ENCODE results near the gene CHMP4A.

Gene CHMP4A, protein sequence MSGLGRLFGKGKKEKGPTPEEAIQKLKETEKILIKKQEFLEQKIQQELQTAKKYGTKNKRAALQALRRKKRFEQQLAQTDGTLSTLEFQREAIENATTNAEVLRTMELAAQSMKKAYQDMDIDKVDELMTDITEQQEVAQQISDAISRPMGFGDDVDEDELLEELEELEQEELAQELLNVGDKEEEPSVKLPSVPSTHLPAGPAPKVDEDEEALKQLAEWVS

DNA sequence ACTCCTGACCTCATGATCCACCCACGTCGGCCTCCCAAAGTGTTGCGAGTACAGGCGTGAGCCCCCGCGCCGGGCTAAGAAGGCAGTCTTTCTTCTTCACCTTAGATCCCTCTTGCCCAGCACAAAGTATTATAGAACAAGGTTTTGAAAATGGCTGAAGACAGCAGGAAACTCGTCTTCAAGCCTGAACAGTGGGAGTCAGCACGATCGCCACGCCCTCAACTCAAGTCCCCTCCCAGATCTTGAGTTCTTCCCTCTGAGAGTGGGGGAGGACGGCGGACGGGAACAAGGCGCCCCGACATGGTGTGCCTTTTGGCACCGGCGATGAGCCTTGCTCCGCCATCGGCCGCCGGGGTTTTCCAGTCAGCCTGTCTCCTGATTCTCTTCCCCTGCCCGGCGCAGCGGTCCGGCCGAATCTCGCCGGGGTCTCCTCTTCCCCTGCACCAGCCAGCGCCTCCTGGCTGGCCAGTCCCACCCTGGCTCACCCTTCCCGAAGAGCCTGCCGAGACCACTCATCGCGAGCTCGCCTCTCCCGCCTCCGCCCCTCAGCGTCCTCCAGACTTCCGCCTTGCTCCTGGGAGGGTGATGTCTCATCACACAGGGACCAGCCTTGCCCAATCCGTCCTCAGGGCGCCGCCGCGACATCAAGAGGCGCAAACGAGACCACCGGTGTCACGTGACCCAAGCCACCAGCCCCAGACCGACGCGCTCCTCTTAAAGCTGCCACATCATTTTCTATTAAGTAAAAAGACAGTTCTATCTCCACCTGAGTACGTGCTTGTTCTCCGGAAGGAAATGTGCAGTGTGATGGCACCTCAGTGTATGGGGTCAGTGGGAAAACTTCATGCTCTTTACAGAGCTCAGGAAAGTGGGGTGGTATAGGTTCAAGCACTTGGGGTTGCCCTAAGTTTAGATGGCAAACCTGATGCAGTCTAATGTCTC is at the start of gene CHMP4A:
Gene CHMP4A, minus strand, starts transcription at position 565 of the 942 bp plus-strand sequence. Its CDS starts 49 bp downstream, at position 516.
- DNase-seq (ENCODE audit: low read depth in 2 of 2) = peak; percentile 89 to 90

DNA sequence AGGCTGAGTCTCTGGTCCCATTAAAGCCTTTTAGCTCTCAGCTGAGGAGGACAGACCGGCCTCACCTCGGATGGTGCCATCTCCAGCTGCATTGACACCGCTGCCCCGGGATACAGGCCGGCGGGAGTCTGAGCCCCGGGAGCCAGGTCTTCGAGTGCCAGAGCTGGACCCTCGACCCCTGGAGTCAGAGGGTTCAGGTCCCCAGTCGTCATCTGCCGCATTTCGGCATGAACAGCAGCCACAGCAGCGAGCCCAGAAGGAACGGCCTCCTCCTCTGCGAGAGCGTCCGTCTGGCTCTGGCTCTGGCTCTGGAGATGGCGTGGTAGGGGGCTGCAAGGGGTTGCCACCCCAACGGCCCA is 48.7 kb upstream of the CHMP4A start:
- no peak for DNase-seq (ENCODE audit: low read depth in 2 of 2)

DNA sequence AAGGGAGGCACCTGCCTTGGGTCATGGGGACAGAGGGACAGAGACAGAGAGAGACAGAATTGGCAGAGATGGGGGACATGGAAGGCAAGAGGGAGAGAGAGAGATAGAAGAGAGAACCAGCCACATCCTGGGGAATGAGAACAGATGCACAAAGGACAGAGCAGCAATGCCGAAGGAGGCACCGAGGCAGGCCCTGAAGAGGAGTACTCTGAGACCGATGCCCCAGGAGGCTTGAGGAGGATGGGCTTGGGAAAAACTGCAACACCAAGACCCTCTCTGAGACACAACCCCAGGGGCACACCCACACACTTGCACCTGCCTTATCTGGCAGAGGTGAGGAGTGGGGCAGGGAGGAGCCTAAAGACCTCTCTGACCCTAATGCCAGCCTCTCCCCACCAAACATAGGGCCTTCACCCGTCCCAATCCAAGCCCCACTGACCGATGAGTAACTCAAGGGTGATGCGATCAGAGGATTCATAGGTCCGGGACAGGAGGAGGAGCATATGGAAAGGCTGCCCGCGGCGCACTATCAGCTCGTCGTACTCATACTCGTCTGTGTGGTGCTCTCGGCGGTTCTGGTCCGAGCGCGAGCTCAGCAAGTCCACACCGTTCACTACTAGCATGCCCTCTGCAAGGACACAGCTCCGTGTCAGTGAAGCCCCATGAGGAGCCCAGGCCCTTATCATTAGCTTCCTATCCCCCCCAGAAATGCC is 48.1 kb upstream of the CHMP4A start:
- no peak for DNase-seq (ENCODE audit: low read depth in 2 of 2)

DNA sequence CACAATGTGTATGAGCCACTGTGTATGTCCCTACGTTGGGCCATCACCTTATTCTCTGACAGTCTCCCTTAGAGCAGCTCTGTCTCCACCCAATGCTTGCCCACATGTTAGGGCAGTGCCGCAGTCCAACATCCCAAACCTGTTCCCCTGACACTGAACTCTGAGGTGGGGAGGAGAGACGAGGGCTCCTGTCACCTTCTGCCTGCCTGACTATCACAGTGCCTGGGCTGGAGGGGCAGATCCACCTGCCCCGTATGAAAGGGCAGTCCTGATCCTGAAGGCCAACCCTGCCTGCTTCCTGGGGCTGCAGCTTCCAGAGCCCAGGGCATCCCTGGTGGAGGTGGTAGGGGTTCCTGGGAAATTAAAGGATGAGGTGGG is 47.5 kb upstream of the CHMP4A start:
- no peak for DNase-seq (ENCODE audit: low read depth in 2 of 2)

DNA sequence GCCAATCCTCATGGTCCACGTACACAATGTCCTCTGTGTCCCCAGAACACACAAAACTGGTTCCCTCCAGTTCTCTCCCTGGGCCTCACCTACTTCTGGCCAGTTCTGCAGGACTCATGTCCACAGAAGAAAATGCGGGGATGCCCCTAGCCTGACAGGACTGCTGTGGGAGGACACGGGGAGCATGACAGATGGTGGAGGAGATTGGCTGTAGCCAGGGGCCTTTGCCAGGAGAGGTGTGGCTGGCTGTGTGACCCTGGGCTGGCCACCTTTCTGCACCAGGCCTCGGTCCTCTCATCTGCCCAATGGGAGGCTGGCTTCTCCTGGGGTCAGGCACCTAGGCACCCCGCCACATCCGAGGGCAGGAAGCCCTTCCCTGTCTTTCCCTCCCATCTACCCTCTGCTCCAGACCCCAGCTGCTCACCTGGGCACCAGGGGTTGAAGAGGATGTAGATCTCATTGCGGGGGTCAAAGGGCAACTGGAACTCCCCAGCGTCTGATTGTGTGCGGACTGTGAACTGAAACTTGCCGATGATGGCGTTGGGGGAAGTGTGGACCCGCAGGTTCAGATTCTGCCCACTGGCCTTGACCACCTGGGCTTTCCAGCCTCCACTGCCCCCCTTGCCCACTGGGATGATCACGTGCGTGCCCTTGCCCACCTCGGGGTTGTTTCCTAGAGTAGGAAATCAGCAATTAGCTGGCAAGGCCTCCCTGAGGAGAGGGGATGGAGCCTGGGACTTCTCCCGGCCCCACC is 46.9 kb upstream of the CHMP4A start:
- DNase-seq (ENCODE audit: low read depth in 2 of 2) = no peak

DNA sequence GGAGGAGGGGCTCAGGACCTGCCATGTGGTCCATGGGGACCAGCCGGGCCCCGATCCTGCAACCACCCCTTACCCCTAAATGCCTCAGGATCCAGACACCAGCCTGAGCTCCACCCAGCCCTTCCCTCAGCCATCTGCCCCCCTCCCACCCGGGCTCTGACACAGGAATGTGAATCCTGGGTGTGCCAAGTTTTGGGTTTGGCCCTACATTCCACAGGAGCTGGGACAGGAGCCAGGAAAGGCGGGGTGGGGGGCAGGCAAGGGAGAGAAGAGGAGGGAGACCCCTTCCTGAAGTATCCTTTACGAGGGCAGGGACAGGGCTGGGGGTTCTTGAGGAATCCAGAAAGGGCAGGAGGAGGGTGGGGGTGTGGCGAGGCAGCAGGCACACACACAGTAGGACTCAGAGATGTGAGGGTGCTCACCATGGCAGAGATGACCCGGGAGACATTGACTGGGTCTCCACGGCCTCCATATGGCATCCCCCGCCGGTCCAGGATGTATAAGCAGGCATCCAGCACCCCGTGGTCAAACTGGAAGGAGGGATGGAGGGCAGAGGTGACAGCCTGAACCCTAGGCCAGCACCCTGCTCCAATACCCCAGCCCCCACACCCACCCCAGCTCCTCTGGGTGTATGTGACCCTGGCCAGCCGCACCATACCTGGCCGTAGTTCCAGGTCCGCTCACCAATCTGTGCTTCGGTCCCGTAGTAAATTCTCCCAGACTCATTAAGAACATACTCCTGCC is 46.2 kb upstream of the CHMP4A start:
- DNase-seq (ENCODE audit: low read depth in 2 of 2) = no peak

DNA sequence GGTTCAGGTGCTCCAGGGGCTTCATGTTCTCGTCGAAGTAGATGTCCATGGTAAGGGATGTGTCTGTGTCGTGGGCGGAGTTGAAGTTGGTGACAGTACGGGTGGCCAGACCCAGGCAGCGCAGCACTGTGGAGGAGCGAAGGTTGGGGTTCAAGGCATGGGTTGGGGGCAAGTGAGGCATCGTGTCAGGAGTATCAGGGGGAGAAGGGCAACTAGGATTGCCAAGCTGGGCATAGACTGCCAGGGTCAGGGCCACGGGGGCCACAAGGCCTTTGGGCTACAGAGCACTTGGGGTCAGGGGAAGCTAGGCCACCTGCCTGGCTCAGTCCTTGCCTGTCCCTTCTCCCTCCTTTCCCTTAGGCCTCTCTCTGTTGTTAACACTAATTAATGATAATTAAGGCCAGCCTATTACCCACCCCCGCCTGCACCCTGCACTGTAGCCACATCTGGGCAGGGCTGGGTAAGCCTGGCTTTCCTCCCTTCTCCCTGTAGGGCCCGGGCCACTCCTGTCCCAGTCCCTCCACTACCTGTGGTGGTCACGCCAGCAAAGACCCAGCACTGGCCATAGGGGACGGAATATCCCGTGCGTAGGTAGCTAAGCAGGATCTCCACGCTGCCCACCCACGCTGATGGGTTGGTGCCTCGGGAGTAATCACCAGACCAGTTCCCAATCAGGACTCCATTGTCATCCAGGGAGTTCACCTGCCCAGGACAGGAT is 45.4 kb upstream of the CHMP4A start:
- DNase-seq (ENCODE audit: low read depth in 2 of 2) = no peak

DNA sequence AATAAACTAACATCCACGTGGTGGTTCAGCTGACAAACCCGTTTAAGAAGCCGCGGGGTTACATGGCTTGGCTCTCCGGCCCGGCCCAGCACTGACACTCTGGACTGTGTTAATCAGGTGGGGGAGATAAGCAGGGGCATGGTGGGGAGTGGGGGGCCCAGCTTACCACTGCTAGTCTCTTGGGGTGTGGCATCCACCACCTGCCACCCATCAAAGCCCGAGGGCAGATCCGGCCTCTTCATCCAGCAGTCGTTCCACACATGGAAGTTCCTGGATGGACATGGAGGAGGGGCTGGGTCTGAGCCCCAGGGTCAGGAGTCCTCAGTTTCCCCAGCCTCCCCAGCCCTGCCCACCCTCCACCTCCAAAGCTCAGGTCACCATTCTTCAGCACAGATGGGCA is 44.8 kb upstream of the CHMP4A start:
- DNase-seq (ENCODE audit: low read depth in 2 of 2) = no peak

DNA sequence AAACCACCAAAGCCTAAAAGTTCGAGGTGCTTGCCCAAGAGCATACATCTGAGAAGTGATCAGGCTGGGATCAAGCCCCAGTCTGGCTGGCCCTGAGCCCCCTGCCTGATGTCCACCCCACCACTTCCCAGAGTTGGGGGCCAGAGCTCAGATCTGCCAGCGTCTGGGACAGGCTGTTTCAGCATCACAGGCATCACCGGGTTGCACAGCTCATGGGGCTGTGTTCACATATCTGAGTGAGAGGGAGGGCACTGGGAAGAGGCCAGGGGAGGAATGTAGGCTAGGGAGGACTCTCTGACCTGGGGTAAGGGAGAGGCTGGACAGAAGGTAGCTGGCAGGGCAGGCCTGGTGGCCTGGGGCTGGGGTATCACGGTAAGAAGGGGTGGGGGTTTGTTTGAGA is 43.7 kb upstream of the CHMP4A start:
- no peak for DNase-seq (ENCODE audit: low read depth in 2 of 2)

DNA sequence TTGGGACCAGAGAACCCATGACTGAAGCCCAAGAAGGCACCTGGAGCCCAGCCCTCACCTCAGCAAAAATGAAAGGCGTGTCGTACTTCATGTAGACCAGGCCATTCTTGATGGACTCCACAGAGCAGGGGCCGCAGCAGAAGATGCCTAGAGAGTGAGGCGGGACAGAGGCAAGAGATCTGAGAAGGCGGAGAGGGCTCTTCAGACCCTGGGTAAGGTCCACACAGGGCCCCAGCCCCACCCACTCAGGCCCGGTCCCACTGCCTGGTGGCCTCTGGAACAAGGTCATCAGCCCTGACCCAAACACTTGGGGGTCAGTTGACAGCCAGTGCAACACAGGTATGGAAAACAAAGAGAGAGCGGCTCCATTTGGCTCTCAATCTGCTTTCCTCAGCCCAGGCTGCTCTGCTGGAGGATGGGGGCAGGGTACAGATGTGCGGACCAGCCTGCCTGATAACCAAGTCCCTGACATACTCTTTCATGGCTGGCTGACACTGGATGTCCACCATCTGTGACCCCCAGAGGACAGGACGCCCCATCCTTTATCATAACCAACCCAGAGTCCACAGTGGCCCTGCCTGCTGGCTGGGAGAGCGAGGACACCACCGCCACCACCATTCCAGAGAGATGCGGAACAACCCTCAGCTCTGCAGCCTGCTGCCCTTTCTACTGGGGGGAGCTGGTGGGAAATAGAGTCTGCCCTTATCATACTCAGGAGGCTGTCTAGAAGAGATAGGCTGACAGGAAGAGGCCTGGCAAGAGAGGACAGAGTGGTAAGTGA is 42.8 kb upstream of the CHMP4A start:
- DNase-seq (ENCODE audit: low read depth in 2 of 2) = no peak

DNA sequence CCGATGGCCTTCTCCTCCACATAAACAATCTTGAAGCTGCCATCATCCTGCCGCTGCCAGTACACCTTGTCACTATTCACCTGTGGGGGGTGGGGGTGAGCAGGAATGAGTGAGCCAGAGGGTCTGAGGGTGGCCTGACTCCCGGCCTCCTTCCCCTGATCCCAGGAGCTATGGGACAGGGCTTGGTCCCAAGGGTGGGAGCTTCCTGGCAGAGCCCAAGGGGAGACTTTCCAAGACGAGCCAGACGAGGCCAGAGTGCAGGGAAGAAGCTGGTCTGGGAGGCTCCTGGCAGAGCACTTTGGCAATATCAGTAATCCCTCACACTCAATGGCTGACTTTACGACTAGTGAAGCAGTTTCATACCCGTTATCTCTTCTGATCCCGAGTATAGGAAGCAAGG is 42.1 kb upstream of the CHMP4A start:
- DNase-seq (ENCODE audit: low read depth in 2 of 2) = no peak

DNA sequence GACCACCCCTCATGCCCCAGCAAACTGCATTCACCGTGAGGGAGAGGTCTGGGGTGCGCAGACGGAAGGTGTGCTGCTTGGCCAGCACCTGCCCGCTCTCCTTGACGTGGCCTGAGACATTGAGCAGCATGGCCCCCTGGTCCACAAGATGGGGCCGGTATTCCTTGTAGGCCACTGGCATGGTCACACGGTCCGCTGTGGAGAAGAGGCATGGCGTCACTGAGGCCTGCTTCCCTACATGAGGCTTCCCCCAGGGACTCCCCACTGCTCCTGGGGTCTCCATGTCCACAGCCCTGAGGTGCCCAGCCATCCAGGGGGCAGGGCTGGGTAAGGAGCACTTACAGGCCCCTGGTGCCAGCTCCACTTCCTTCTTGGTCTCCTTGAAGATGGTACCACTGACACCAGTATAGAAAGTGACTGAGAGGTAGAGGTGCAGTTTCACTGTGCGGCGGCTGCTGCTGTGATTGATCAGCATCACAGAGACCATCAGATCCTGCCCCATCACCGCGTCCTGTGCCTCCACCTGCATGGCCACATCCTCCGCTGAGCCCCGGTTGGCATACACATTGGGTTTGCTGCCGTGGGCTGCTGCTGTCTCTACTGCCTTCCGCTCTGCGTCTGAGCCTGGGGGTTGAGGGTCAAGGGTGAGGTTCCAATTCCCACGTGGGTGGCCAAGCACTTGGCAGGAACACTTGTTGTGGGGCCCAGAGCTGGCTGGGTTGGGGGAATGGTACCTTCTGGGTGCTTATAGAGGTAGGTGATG is 41.5 kb upstream of the CHMP4A start:
- DNase-seq (ENCODE audit: low read depth in 2 of 2) = no peak

DNA sequence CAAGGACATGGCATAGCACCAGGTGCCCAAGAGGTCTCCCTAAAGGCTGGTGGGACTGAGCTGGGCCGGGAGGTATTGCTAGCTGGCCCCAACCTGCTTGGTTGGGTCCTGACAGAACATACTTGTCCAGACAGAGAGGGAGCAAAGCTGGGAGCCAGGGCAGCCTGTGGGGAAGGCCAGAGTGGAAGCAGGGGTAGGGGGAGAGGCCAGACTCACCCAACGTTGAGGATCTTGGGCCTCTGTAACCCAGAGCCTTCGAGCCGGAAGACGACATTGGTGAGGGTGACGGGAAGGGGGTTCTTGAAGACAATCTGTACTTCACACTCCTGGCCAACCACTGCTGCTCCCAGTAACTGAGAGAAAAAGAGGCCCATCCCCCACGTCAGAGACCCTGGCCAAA is 40.6 kb upstream of the CHMP4A start:
- DNase-seq (ENCODE audit: low read depth in 2 of 2) = no peak

DNA sequence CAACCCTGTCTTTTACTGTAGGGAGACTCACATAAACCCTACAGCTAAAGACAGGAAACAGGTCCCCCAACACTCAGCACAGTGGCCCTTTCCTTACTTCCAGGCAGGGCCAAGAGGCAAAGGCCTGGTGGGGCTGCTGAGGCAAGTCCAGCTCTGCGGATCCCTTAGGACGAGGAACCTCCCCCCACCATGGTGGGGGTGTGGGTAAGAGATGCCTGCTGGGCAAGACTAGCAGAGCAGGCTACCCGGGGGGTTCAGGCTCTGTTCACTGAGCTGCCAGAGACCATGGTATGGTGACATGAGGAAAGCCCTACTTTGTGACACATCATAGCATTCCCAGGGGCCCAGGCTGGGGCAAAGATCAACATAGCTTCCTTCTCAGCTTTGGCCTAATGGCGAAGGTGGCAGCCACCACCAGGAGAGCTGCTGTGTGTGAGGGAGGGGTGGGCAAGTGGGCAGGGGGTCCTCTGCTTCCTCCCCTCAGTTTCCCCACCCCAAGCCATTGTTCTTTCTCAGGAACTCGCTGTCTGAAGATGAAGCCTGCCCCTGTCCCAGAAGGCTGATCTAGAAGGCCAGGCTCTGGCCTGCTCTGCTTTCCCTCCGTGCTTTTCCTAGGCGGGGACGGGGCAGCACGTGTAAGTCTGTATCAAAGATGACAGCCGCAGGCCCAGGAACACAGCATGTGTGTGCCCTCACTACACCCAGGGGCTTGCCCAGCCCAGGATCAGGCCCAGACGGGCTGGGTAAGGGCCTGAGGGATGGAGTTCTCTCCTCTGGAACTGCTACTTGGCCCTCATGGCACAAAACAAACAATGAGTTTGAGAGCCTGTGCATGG is 39.2 kb upstream of the CHMP4A start:
- no peak for DNase-seq (ENCODE audit: low read depth in 2 of 2)

DNA sequence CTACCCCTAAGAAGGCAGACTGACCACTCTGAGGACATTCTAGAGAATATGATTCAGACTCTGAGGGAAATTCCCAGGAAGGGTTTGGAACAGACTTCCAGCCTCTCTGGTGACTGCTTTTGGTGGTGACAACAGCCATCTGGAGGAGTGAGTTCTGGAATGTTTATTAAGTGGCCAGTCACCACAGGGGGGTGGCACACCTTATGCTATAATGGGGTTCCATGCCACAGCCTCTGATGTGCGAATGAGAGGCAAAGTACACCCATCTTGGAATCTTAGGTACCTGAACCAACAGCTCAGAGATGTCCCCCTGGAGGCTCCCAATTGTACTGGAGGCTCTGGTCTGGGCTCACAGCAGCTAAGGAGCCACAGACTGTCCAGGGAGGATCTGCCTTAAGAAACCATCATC is 38.6 kb upstream of the CHMP4A start:
- DNase-seq (ENCODE audit: low read depth in 2 of 2) = no peak

DNA sequence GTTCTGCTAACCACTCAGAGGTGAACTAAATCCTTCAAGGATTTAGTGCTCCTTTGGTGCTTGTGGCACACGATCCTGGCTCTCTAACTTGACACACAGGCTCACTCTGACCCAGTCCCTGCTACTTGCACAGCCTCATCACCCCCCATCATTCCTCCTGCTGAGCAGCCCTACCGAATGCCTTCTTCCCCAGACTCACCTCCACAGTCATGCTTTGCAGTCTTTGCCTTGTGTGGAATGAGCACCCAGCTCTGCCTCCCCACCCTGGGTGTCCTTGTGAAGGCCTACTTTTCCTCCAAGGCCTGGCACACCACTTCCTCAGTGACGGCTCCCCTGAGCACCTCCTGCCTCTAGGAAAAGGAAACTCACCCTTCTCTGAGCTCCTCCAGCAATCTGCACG is 37.1 kb upstream of the CHMP4A start:
- DNase-seq (ENCODE audit: low read depth in 2 of 2) = no peak

DNA sequence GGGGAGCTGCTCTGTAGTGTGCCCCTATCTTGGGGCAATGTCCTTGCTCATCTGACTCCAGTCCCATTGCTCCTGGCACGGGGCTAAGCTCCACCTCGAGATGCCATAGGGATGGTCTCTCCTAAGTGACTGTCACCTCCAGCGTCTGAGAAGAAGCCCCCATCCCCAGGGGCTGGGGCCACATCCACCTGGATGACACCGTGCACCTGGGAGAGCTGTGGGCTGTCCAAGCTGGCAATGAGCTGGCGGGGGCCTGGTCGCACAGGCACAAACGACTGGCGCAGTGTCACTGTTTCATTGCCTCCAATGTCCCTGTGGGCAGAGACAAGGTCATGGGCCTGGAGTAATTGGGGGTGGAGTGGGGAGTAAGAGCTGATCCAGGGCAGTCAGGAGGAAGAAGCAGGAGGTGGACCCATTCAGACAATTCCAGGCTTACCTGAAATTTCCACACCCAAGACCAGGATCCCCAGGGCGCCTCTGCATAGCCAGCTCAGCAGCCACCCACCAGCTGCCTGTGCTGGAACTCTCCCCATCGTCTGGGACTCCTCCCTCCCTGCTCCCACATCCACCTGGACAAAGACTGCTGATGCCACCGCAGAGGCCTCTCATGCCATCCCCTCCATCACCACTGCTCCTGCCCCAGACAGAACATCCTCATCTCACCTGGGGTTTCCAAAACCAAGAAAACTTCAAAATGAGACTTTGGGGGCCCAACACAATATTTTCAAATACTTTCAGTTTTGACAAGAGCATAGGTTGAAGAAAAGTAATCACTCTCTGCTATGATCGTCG is 36.1 kb upstream of the CHMP4A start:
- no peak for DNase-seq (ENCODE audit: low read depth in 2 of 2)

Data from stimulated activated CD8-positive, alpha-beta memory T cell treated with anti-CD3 and anti-CD28 coated beads, Interleukin-7, amount 100 ng/mL, for 1 hour (primary cell).